ENCODE measurements around the gene GNG8.

DNA sequence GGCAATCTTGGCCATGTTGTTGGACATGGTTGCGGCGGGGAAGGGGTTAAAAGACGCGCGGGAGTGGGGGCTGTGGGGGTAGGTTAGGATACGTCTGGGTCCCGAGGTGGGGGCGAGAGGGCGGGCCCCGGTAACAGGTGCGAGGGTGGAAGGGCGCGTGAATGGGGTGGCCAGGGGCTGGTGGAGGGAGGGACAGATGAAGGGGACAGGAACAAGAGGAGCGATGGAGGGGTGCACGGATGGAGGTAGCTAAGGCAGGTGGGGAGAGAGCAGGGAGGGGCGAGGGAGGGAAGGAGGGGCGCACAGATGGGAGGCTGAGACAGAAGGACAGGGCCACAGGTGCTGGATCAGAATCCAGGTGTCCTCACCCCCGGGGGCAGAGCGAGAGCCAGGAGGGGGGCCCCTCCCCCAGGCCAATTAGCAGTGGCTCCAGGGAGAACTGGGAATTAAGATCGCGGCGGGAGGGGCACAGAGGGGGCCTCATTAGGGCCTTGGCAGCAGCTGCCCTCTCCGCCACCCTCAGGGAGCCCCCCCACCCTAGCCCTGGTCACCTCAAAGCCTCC lies 1.3 kb downstream of the GNG8 start:
- TF ChIP-seq CTCF (IDR thresholded peaks at IDR 0.05; ENCODE audit: insufficient read depth, low read depth, low read length) (no peak), EZH2 (IDR thresholded peaks at IDR 0.05; ENCODE audit: insufficient read depth, low read length) (peak; percentile 66)
